Liver (tissue), 9 donors: ENCODE results near the gene UPK1A. TPM values are rescaled to one million over a fixed set of nuclear protein-coding genes. Genes with fewer than 3 reads are reported as not detected.
"Not testable (repeated sequence)": the region's sequence is repeated elsewhere in the genome, so short reads cannot be mapped to it uniquely, and the experiment has no call there.

Source experiments
- DNase-seq: peaks from one replicate; pipeline ENCODE4 v3.0.0-alpha.2; 2017; ENCODE audit warnings: low spot score
- H3K27ac ChIP-seq, 2 donors: one replicate each; pipeline ENCODE4 v1.7.0; 2013; ENCODE audit warnings: inconsistent platforms in 2 of 2, low read length in 2 of 2, control low read depth in 1 of 2, low read depth in 1 of 2, mild to moderate bottlenecking in 1 of 2
- H3K27me3 ChIP-seq, 4 donors: one replicate each; pipeline versions ENCODE4 v1.6.1 to v1.7.0; 2013; ENCODE audit warnings: low read length in 3 of 4, inconsistent platforms in 1 of 4, mild to moderate bottlenecking in 1 of 4, moderate library complexity in 1 of 4; ENCODE audit not compliant: control insufficient read depth in 4 of 4, insufficient read depth in 4 of 4
- H3K36me3 ChIP-seq, 4 donors: one replicate each; pipeline versions ENCODE4 v1.6.1 to v1.7.0; 2013; ENCODE audit warnings: low read length in 3 of 4, mild to moderate bottlenecking in 3 of 4, low read depth in 1 of 4, moderate library complexity in 1 of 4; ENCODE audit not compliant: control insufficient read depth in 4 of 4, insufficient read depth in 3 of 4
- H3K4me1 ChIP-seq, 4 donors: one replicate each; pipeline versions ENCODE4 v1.6.1 to v1.7.0; 2013; ENCODE audit warnings: low read length in 3 of 4, mild to moderate bottlenecking in 3 of 4, moderate library complexity in 1 of 4; ENCODE audit not compliant: control insufficient read depth in 4 of 4, insufficient read depth in 4 of 4
- H3K4me3 ChIP-seq, 3 donors: one replicate each; pipeline versions ENCODE4 v1.6.1 to v1.7.0; 2013; ENCODE audit warnings: low read length in 3 of 3, control low read depth in 1 of 3, low read depth in 1 of 3, mild to moderate bottlenecking in 1 of 3
- H3K9ac ChIP-seq, 2 donors: one replicate each; pipeline ENCODE4 v1.7.0; 2013; ENCODE audit warnings: low read length in 2 of 2, mild to moderate bottlenecking in 2 of 2, moderate library complexity in 2 of 2, control low read depth in 1 of 2, low read depth in 1 of 2
- H3K9me3 ChIP-seq, 4 donors: one replicate each; pipeline versions ENCODE4 v1.6.1 to v1.7.0; 2013; ENCODE audit warnings: low read length in 3 of 4; ENCODE audit not compliant: control insufficient read depth in 4 of 4
- FOXA1 ChIP-seq: IDR thresholded peaks from 2 replicates; pipeline ENCODE4 v1.6.1; 2016; ENCODE audit warnings: antibody characterized with exemption
- FOXA2 ChIP-seq: IDR thresholded peaks from 2 replicates; pipeline ENCODE4 v1.6.1; 2016; ENCODE audit warnings: antibody characterized with exemption
- GABPA ChIP-seq, 2 donors: IDR thresholded peaks in 1 of 2; conservative IDR thresholded peaks in 1 of 2; 2 replicates each; pipeline ENCODE4 v1.6.1; 2016; ENCODE audit warnings: antibody characterized with exemption in 2 of 2, mild to moderate bottlenecking in 1 of 2, moderate library complexity in 1 of 2
- HNF4A ChIP-seq, 2 donors: conservative IDR thresholded peaks; 2 replicates each; pipeline ENCODE4 v1.6.1; 2016; ENCODE audit warnings: antibody characterized with exemption in 2 of 2, mild to moderate bottlenecking in 2 of 2
- HNF4G ChIP-seq: IDR thresholded peaks from 2 replicates; pipeline ENCODE4 v1.6.1; 2016; ENCODE audit warnings: antibody characterized with exemption
- JUND ChIP-seq, 2 donors: IDR thresholded peaks; 2 replicates each; pipeline ENCODE4 v1.6.1; 2016; ENCODE audit warnings: antibody characterized with exemption in 2 of 2
- RAD21 ChIP-seq, 2 donors: IDR thresholded peaks; 2 replicates each; pipeline ENCODE4 v1.6.1; 2016; ENCODE audit warnings: antibody characterized with exemption in 2 of 2, mild to moderate bottlenecking in 2 of 2
- RXRA ChIP-seq, 2 donors: IDR thresholded peaks; 2 replicates each; pipeline ENCODE4 v1.6.1; 2017 to 2018; ENCODE audit warnings: antibody characterized with exemption in 2 of 2, mild to moderate bottlenecking in 1 of 2
- SP1 ChIP-seq: IDR thresholded peaks from 2 replicates; pipeline ENCODE4 v1.6.1; 2018; ENCODE audit warnings: antibody characterized with exemption, mild to moderate bottlenecking
- TAF1 ChIP-seq: conservative IDR thresholded peaks from 2 replicates; pipeline ENCODE4 v1.6.1; 2016; ENCODE audit warnings: antibody characterized with exemption, mild to moderate bottlenecking
- YY1 ChIP-seq: IDR thresholded peaks from 2 replicates; pipeline ENCODE4 v1.6.1; 2016; ENCODE audit warnings: antibody characterized with exemption, mild to moderate bottlenecking
- WGBS: extraction: QIAGEN DNeasy Blood & Tissue Kit; methylation state at CpG from one replicate; pipeline ENCODE4 v1.1.7; 2013; 5-methylcytosine and 5-hydroxymethylcytosine counted together
- polyA plus RNA-seq, 2 donors: library from polyadenylated mRNA; stranded (reverse) in 1 of 2; unstranded in 1 of 2; fragments of 200-250 nt in 1 of 2; fragments of >200 nt in 1 of 2; fragmentation: Nextera tagmentation in 1 of 2; extraction: Ambion mirVana in 1 of 2; gene quantifications; one replicate each; pipeline versions ENCODE4 v1.2.1 to v1.2.3, GENCODE V29; 2013 to 2015
- total RNA-seq, 2 donors: library from RNA; depleted of rRNA; stranded (reverse); fragments of >200 nt; gene quantifications; one replicate each; pipeline ENCODE4 v1.2.3, GENCODE V29; 2014
- TF ChIP-seq, protein P1 (sequence below): IDR thresholded peaks from 2 replicates; pipeline ENCODE4 v1.6.1; 2016; ENCODE audit warnings: antibody characterized with exemption
- TF ChIP-seq, protein P2 (sequence below): IDR thresholded peaks from 2 replicates; pipeline ENCODE4 v1.6.1; 2016; ENCODE audit warnings: antibody characterized with exemption
- TF ChIP-seq, protein P3 (sequence below): fragments of 150-350 bp; IDR thresholded peaks from 2 replicates; pipeline ENCODE4 v1.5.1; 2017; ENCODE audit warnings: improper control_type of control experiment, low read depth, low read length; ENCODE audit not compliant: missing input control
- TF ChIP-seq, protein P4 (sequence below): IDR thresholded peaks from 2 replicates; pipeline ENCODE4 v1.6.1; 2016; ENCODE audit warnings: antibody characterized with exemption, mild to moderate bottlenecking
- TF ChIP-seq, protein P5 (sequence below): IDR thresholded peaks from 2 replicates; pipeline ENCODE4 v1.6.1; 2016; ENCODE audit warnings: antibody characterized with exemption
- donor health status: healthy.
- donor health status: healthy.
- donor health status: healthy.
- donor health status: healthy.
- donor health status: healthy.

The UPK1A gene
- total and polyA plus RNA-seq, 4 donors = 0.10 to 0.56 TPM; not detected in 2

DNA sequence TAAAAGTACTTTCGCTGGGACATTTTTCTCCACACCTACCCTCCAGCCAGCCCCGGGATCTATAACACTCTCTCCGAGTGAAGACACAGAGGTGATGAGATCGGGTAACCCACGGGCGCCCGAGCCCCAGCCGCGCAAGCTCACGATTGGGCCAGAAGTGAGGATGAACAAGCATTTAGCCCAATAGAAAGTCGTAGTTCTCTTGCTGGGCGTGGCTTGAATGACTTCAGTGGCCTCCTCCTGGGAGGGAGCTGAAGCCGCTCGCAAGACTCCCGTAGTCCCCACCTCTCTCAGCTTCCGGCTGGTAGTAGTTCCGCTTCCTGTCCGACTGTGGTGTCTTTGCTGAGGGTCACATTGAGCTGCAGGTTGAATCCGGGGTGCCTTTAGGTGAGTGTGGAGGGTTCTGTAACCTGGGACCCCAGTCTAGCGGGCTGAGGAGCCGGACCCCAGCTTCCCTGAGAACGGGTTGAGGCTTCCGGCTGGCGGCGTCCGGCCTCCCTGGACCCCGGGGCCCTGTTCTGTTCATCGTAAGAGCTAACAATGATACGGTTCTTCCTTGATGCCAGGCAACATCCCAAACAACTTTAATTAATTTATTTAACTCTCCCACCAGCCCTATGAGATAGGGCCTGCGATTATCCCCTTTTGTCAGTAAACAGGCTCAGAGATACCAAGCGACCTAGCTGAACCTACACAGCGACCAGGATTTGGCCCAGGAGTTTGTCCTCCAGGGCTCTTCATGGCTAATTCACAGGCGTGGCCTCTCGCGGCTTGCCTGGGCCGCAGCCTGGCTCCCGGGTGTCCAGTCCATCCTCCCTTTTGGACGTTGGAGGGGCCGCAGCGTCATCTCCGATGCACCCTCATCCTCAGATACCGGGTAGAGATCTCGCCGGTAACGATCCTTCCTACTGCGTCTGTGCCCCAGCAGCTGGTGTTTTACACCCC lies 18.0 kb upstream of the UPK1A start, which contains the start of gene COX6B1 (continued):
- TF ChIP-seq, protein P1, sequence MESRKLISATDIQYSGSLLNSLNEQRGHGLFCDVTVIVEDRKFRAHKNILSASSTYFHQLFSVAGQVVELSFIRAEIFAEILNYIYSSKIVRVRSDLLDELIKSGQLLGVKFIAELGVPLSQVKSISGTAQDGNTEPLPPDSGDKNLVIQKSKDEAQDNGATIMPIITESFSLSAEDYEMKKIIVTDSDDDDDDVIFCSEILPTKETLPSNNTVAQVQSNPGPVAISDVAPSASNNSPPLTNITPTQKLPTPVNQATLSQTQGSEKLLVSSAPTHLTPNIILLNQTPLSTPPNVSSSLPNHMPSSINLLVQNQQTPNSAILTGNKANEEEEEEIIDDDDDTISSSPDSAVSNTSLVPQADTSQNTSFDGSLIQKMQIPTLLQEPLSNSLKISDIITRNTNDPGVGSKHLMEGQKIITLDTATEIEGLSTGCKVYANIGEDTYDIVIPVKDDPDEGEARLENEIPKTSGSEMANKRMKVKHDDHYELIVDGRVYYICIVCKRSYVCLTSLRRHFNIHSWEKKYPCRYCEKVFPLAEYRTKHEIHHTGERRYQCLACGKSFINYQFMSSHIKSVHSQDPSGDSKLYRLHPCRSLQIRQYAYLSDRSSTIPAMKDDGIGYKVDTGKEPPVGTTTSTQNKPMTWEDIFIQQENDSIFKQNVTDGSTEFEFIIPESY = no peak

DNA sequence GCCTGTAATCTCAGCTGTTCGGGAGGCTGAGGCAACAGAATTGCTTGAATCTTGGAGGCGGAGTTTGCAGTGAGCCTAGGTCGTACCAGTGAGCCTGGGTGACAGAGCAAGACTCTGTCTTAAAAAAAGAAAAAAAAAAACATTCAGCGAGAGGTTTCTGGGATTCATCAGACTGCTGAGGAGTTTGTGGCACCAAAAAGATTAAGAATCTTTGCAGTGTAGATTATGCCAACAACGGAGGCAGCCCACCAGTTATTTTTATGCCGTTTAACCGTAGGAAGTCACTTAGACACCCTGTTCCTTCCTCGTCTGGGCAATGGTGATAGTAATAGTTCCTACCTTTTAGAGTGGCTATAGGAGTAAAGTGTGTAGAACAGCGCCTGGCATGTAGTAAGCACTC lies 15.7 kb upstream of the UPK1A start:
- H3K36me3 ChIP-seq = peaks cover 7 to 30% (median 14%) of the 10 kb centered on the region in 4 donors
- no peak overlapping the region for H3K9ac ChIP-seq
- no peaks in the 10 kb centered on the region for H3K27me3 ChIP-seq
- H3K4me3 ChIP-seq = no peak overlapping the region
- H3K27ac ChIP-seq = no peak overlapping the region
- DNase-seq = no peak
- H3K9me3 ChIP-seq = no peaks in the 10 kb centered on the region
- TF ChIP-seq TAF1 = no peak
- no peak for TF ChIP-seq HNF4A (conservative IDR thresholded peaks at IDR 0.05)
- TF ChIP-seq RXRA (IDR thresholded peaks at IDR 0.05) = no peak
- no peak for TF ChIP-seq FOXA2
- no peak for TF ChIP-seq YY1
- TF ChIP-seq, protein P2, sequence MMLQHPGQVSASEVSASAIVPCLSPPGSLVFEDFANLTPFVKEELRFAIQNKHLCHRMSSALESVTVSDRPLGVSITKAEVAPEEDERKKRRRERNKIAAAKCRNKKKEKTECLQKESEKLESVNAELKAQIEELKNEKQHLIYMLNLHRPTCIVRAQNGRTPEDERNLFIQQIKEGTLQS = no peak
- TF ChIP-seq SP1 = no peak
- no peak for TF ChIP-seq JUND (IDR thresholded peaks at IDR 0.05)
- TF ChIP-seq, protein P3, sequence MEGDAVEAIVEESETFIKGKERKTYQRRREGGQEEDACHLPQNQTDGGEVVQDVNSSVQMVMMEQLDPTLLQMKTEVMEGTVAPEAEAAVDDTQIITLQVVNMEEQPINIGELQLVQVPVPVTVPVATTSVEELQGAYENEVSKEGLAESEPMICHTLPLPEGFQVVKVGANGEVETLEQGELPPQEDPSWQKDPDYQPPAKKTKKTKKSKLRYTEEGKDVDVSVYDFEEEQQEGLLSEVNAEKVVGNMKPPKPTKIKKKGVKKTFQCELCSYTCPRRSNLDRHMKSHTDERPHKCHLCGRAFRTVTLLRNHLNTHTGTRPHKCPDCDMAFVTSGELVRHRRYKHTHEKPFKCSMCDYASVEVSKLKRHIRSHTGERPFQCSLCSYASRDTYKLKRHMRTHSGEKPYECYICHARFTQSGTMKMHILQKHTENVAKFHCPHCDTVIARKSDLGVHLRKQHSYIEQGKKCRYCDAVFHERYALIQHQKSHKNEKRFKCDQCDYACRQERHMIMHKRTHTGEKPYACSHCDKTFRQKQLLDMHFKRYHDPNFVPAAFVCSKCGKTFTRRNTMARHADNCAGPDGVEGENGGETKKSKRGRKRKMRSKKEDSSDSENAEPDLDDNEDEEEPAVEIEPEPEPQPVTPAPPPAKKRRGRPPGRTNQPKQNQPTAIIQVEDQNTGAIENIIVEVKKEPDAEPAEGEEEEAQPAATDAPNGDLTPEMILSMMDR = no peak
- TF ChIP-seq, protein P4, sequence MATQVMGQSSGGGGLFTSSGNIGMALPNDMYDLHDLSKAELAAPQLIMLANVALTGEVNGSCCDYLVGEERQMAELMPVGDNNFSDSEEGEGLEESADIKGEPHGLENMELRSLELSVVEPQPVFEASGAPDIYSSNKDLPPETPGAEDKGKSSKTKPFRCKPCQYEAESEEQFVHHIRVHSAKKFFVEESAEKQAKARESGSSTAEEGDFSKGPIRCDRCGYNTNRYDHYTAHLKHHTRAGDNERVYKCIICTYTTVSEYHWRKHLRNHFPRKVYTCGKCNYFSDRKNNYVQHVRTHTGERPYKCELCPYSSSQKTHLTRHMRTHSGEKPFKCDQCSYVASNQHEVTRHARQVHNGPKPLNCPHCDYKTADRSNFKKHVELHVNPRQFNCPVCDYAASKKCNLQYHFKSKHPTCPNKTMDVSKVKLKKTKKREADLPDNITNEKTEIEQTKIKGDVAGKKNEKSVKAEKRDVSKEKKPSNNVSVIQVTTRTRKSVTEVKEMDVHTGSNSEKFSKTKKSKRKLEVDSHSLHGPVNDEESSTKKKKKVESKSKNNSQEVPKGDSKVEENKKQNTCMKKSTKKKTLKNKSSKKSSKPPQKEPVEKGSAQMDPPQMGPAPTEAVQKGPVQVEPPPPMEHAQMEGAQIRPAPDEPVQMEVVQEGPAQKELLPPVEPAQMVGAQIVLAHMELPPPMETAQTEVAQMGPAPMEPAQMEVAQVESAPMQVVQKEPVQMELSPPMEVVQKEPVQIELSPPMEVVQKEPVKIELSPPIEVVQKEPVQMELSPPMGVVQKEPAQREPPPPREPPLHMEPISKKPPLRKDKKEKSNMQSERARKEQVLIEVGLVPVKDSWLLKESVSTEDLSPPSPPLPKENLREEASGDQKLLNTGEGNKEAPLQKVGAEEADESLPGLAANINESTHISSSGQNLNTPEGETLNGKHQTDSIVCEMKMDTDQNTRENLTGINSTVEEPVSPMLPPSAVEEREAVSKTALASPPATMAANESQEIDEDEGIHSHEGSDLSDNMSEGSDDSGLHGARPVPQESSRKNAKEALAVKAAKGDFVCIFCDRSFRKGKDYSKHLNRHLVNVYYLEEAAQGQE = no peak
- no peak for TF ChIP-seq GABPA (IDR thresholded peaks at IDR 0.05 in 1 of 2, conservative IDR thresholded peaks at IDR 0.05 in 1 of 2)
- TF ChIP-seq HNF4G = no peak
- TF ChIP-seq, protein P5, sequence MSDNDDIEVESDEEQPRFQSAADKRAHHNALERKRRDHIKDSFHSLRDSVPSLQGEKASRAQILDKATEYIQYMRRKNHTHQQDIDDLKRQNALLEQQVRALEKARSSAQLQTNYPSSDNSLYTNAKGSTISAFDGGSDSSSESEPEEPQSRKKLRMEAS = no peak
- TF ChIP-seq RAD21 (IDR thresholded peaks at IDR 0.05) = no peak
- TF ChIP-seq FOXA1 = no peak
- TF ChIP-seq, protein P1 = no peak
- 85% methylated on average over 9 of the region's 9 CpGs for WGBS
- peaks cover 5 to 14% (median 9%) of the 10 kb centered on the region in 4 donors for H3K4me1 ChIP-seq

DNA sequence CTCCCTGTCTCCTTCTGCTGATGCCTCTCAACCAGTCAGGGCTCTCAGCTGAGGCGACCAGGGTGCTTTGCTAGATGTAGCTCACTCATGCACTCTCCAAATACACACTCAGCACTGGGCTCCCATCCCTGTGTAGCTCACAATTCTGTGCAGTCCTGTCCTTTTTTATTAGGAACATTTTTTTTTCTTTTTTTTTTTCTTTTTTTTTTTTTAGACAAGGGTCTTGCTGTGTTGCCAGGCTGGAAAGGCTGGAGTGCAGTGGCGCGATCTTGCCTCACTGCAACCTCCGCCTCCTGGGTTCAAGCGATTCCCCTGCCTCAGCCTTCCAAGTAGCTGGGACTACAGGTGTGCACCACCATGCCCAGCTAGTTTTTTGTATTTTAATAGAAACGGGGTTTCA lies 11.5 kb upstream of the UPK1A start:
- peaks cover 18 to 63% (median 31%) of the 10 kb centered on the region in 4 donors for H3K36me3 ChIP-seq
- not testable (repeated sequence) for H3K4me3 ChIP-seq, H3K27me3 ChIP-seq, H3K27ac ChIP-seq, H3K9me3 ChIP-seq, H3K9ac ChIP-seq, DNase-seq, H3K4me1 ChIP-seq
- 94% methylated on average over 6 of the region's 6 CpGs for WGBS
